WI38 (cell line): ENCODE measurements around the gene ASXL1.

Experiments used
- H3K4me3 ChIP-seq: 2 replicates; pipeline ENCODE4 v1.5.1; 2011; ENCODE audit warnings: low read depth, mild to moderate bottlenecking, control low read depth, low read length
- CTCF ChIP-seq: IDR thresholded peaks from 2 replicates; pipeline ENCODE4 v1.5.1; 2012; ENCODE audit warnings: low read depth, mild to moderate bottlenecking, control low read depth, low read length

The ASXL1 gene

GRCh38 chr20:32357869-32358631, at the start of gene ASXL1:
Gene ASXL1, plus strand, starts transcription at chr20:32358331. Its CDS starts 445 bp downstream, at chr20:32358776.
- no peak for TF ChIP-seq CTCF

GRCh38 chr20:32312718-32313424, 45.3 kb upstream of the ASXL1 start:
- no peak for TF ChIP-seq CTCF

More at GRCh38 chr20:32357869-32358631, at the start of gene ASXL1:
- peak within 1 kb of the TSS; percentile 97 for H3K4me3 ChIP-seq

GRCh38 chr20:32314768-32315167, 43.4 kb upstream of the ASXL1 start:
- no peak for TF ChIP-seq CTCF
- no peak overlapping the region for H3K4me3 ChIP-seq

More at GRCh38 chr20:32312718-32313424, 45.3 kb upstream of the ASXL1 start:
- no peak overlapping the region for H3K4me3 ChIP-seq

GRCh38 chr20:32315399-32315798, 42.7 kb upstream of the ASXL1 start:
- no peak overlapping the region for H3K4me3 ChIP-seq
- TF ChIP-seq CTCF = no peak

GRCh38 chr20:32315891-32316290, 42.2 kb upstream of the ASXL1 start:
- no peak overlapping the region for H3K4me3 ChIP-seq
- TF ChIP-seq CTCF = no peak

GRCh38 chr20:32316667-32317066, 41.5 kb upstream of the ASXL1 start:
- no peak for TF ChIP-seq CTCF
- H3K4me3 ChIP-seq = no peak overlapping the region

GRCh38 chr20:32319100-32319499, 39.0 kb upstream of the ASXL1 start:
- no peak for TF ChIP-seq CTCF
- no peak overlapping the region for H3K4me3 ChIP-seq
